Fibroblast of the aortic adventitia (primary cell): ENCODE data around the gene FSTL4. TPM values are rescaled to one million over a fixed set of nuclear protein-coding genes. Genes with fewer than 3 reads are reported as not detected.

Experiments used
- DNase-seq: peaks from one replicate; pipeline ENCODE4 v3.0.0-alpha.2; 2010; ENCODE audit warnings: low read depth
- H3K4me3 ChIP-seq: 2 replicates; pipeline ENCODE4 v1.5.1; 2011; ENCODE audit warnings: low read depth, mild to moderate bottlenecking, control low read depth, low read length, moderate library complexity
- total RNA-seq: library from RNA; depleted of rRNA; stranded (reverse); fragments of >200 nt; gene quantifications from 2 replicates; pipeline ENCODE4 v1.2.3, GENCODE V29; 2012; ENCODE audit warnings: low replicate concordance
- TF ChIP-seq, protein P1 (sequence below): IDR thresholded peaks from 2 replicates; pipeline ENCODE4 v1.5.1; 2011; ENCODE audit warnings: mild to moderate bottlenecking, low read length, control low read depth, inconsistent platforms; ENCODE audit not compliant: insufficient read depth

Gene FSTL4
- total RNA-seq, 1 donor: not detected

DNA sequence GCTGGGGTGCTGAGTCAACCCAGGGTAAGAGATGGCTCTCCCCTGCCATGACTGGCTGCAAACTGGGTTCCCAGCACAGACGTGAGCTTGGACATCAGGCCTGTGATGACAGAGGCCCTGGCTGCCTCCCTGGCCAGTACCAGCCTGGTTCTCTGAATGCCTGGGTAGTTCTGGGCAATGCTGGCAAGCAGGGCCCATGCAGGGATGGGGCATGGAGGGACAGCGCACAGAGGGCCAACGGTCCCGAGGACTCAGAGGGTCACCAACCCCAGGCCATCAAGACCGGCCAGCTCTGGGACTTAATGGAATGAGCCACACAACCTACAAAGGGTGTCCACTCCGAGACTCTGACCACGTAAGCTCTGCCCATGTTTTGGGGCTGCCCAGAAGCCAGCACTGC lies 241.4 kb downstream of the FSTL4 start:
- H3K4me3 ChIP-seq: no peak overlapping the region
- TF ChIP-seq, protein P1, sequence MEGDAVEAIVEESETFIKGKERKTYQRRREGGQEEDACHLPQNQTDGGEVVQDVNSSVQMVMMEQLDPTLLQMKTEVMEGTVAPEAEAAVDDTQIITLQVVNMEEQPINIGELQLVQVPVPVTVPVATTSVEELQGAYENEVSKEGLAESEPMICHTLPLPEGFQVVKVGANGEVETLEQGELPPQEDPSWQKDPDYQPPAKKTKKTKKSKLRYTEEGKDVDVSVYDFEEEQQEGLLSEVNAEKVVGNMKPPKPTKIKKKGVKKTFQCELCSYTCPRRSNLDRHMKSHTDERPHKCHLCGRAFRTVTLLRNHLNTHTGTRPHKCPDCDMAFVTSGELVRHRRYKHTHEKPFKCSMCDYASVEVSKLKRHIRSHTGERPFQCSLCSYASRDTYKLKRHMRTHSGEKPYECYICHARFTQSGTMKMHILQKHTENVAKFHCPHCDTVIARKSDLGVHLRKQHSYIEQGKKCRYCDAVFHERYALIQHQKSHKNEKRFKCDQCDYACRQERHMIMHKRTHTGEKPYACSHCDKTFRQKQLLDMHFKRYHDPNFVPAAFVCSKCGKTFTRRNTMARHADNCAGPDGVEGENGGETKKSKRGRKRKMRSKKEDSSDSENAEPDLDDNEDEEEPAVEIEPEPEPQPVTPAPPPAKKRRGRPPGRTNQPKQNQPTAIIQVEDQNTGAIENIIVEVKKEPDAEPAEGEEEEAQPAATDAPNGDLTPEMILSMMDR: no peak
- DNase-seq: no peak

DNA sequence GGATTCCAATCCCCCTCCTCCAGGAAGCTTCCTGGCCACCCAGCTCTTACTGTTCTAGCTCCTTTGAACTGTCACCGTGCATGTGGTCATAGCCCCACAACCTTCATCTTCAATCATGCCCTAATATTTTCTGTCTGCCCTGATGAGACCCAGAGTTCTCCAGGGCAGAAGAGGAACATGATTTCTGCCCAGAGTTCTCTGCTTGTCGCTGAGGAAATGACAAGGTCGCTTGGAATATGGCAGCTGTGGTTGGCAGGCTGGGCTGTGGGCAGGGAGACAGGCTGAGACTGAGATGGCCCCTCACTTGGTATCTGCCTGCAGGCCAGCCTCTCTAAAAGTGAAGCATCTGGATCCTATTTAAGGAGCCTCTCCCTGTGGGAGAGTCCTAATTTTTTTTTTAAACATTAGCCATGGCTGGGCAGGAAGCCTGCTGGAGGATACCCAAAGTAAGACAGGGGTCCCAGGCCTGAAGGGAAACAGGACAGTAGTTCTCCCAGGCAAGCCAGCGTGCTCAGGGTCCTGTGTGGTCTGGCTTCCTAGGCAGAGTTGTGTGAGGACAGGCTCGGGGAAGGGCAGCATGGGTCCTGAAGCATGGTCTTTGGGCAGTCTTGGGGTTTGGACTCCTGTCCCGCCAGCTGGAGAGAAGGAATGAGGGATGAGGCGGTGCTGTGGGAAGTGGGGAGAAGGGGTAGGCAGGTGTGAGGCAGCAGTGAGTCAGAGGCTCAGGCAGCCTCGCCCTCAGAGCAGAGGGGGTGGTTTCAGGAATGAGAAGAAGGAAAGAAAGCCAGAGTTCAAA lies 242.1 kb downstream of the FSTL4 start:
- TF ChIP-seq, protein P1: no peak
- no peak overlapping the region for H3K4me3 ChIP-seq
- peak; percentile 9 for DNase-seq

DNA sequence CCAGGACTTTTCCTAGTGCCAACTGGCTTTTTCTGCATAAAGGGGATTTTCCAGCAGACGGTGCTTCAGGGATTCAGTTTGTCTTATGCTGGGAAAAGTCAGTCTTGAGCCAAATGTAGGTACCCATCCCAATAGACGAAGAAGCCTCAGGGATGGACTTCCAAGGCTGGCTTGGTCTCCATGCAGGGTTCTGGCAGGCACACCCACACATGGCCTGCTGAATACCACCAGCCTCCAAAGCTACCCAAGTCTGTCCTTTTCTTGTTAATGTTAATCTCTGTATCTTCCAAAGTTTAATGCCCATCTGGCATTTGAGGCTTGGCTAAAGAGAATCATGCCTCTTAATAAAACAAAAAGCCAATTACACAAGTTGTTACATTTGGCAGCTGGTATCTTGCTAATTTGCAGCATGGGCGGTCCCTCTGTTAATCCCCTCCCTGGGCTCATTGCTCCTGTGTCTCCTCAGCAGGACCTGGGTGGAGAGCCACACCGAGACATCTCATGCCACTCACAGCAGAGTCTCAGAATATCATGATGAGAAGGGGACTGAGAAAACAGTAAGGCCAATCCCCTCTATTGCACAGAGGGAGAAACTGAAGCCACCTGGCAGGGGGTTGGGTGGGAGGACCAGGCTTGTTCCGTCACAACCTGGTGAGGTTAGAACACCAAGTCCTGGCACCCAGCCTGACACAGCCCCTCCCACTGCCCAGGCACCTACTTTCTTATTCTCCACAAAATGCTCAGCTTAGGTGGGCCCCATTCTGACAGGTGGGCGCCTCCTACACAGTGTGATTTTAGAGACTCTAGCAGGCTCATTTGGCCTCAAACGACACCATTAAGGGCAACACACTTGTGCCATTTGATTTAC lies 243.2 kb downstream of the FSTL4 start:
- H3K4me3 ChIP-seq: no peak overlapping the region
- TF ChIP-seq, protein P1: no peak
- DNase-seq: no peak

DNA sequence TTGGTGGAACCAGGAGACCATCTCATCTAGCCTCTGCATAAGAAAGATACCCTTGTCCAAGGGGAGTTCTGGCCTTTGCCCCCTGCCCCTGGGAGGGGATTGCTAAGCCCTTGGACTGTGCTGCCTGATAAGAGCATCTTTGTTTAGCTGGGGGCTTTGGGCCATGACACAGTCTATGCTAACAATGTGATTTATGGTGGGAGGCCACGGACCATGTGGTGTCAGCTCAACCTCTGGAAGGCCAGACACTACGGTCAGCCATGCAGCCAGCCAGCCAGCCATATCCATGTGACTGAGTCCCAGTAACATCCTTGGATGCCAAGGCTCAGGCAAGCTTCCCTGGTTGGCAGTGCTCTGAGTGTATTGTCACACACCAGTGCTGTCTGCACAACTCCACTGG lies 244.4 kb downstream of the FSTL4 start:
- no peak overlapping the region for H3K4me3 ChIP-seq
- no peak for DNase-seq
- TF ChIP-seq, protein P1: no peak

DNA sequence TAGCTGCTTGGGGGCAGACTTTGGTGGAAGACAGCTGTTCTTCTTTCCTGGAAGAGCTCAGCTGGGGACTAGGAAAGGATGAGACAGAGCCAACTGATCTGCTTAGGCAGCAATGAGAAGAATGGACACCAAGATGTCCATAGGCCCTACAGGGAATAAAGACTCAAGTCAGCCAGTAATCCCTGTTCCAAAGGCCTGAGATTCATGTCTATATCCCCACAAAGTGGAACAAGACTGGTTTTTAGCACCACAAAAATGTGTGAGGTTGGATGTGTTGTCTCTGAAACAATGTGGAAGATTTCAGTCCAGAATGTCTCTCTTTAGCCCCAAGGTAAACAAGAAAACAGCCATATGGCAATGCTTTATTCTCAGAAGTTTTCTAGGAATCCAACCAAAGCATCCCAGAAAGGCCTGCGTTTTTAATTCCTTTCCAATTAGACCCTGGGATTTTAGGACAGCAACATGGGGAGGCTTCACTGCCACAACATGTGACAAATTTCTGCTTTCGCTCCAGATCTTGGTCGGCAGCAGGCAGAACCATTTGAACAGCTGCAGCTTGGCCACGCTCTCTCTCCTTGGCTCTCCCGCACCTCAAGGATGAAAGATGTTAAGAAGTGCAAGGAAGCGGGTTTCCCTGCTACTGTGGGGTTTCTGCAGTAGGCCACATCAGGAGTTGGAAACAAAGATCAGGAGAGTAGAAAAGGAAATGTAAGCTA lies 245.1 kb downstream of the FSTL4 start:
- TF ChIP-seq, protein P1: no peak
- no peak overlapping the region for H3K4me3 ChIP-seq
- no peak for DNase-seq

DNA sequence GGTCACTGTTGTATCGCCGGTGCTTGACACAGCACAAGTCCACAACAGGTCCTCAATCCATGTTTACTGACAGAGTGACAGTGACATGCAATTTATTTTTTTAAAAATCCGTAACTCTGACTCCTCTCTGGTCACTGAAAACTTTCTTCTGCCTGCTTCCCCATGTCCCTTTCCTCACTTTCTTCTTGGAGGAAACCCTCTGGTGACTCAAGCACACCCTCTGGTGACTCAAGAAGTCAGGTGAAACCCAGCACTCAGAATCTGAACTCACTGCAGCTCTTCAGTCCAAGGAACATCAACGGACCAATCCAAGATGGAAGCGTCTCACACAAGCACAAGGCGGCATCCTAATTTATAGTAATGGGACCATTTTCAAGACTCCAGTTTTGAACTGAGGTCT lies 245.9 kb downstream of the FSTL4 start:
- DNase-seq: no peak
- TF ChIP-seq, protein P1: no peak

More for the DNA sequence above, 245.9 kb downstream of the FSTL4 start:
- H3K4me3 ChIP-seq: no peak overlapping the region
